Osteoblast (primary cell): ENCODE results near the gene CDKN1A. TPM values are rescaled to one million over a fixed set of nuclear protein-coding genes. Genes with fewer than 3 reads are reported as not detected.

Source experiments
- DNase-seq: peaks from one replicate; pipeline ENCODE4 v3.0.0; 2011; ENCODE audit warnings: low spot score, mixed read lengths; ENCODE audit not compliant: insufficient read length; ENCODE audit errors: missing footprints
- H2AFZ ChIP-seq: 2 replicates; pipeline ENCODE4 v1.6.0; 2011; ENCODE audit warnings: mild to moderate bottlenecking, low read length
- H3K27ac ChIP-seq: 2 replicates; pipeline ENCODE4 v1.5.1; 2011; ENCODE audit warnings: mild to moderate bottlenecking, low read depth, low read length, moderate library complexity
- H3K27me3 ChIP-seq: 2 replicates; pipeline ENCODE4 v1.6.0; 2012; ENCODE audit warnings: mild to moderate bottlenecking, control low read depth, inconsistent platforms, low read length, moderate library complexity; ENCODE audit not compliant: insufficient read depth
- H3K36me3 ChIP-seq: 2 replicates; pipeline ENCODE4 v1.5.1; 2011; ENCODE audit warnings: mild to moderate bottlenecking, low read length, control low read depth, moderate library complexity; ENCODE audit not compliant: insufficient read depth
- H3K4me1 ChIP-seq: 2 replicates; pipeline ENCODE4 v1.5.1; 2011; ENCODE audit warnings: mild to moderate bottlenecking, low read length, control low read depth, moderate library complexity; ENCODE audit not compliant: insufficient read depth
- H3K4me2 ChIP-seq: 2 replicates; pipeline ENCODE4 v1.6.0; 2011; ENCODE audit warnings: mild to moderate bottlenecking, low read length; ENCODE audit not compliant: insufficient read depth
- H3K4me3 ChIP-seq: fragments of 200-600 bp; sonication (generic); 3 replicates; pipeline ENCODE4 v1.5.1; 2012; ENCODE audit warnings: mild to moderate bottlenecking, low read length, inconsistent platforms; ENCODE audit not compliant: insufficient read depth
- H3K79me2 ChIP-seq: 2 replicates; pipeline ENCODE4 v1.6.0; 2012; ENCODE audit warnings: mild to moderate bottlenecking, low read length, control low read depth, inconsistent platforms; ENCODE audit not compliant: insufficient read depth
- H3K9me3 ChIP-seq: 2 replicates; pipeline ENCODE4 v1.5.1; 2011; ENCODE audit warnings: low read depth, low read length, control low read depth
- H4K20me1 ChIP-seq: 2 replicates; pipeline ENCODE4 v1.6.0; 2012; ENCODE audit warnings: mild to moderate bottlenecking, low read length, control low read depth; ENCODE audit not compliant: insufficient read depth
- total RNA-seq: library from RNA; depleted of rRNA; stranded (reverse); fragments of >200 nt; gene quantifications from 2 replicates; pipeline ENCODE4 v1.2.3, GENCODE V29; 2012
- TF ChIP-seq, protein P1 (sequence below): IDR thresholded peaks from 2 replicates; pipeline ENCODE4 v1.5.1; 2011; ENCODE audit warnings: mild to moderate bottlenecking, low read depth, low read length, moderate library complexity; ENCODE audit errors: extremely low read depth

The CDKN1A gene
- total RNA-seq, 1 donor: 461 TPM

DNA sequence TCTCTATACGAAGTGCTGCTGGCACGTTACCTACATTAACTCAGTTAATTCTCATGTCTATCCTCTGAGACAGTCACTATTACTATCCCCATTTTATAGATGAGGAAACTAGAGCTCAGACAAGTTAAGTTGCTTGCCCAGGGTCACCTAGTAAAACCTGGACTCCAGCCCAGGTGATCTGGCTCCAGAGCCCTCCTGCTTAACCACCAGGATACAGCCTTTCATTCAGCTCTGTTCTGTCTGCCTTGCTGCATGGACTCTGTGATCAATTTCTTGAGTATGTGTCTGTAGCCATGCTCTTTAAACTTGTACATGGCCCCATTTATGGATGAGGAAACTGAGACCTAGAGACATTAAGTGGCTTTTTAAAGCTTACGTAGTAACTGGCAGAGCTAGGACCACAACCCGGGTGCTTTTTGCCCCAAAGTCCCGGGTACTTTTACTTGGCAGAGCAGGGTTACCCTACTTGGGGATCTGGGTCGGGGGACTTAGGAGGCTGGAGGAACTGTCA is 4.7 kb downstream of the CDKN1A start:
- Histone ChIP-seq H3K27me3 (no peaks in the 10 kb centered on the region), H3K4me1 (peaks cover 21% of the 10 kb centered on the region), H3K36me3 (peaks cover 71% of the 10 kb centered on the region), H3K9me3 (no peaks in the 10 kb centered on the region), H3K27ac (no peak overlapping the region), H3K79me2 (peaks cover 60% of the 10 kb centered on the region), H3K4me2 (peak overlapping the region; percentile 1), H2AFZ (no peak overlapping the region), H3K4me3 (peak overlapping the region; percentile 27), H4K20me1 (peaks cover 78% of the 10 kb centered on the region)
- DNase-seq: peak; percentile 23
- TF ChIP-seq, protein P1, sequence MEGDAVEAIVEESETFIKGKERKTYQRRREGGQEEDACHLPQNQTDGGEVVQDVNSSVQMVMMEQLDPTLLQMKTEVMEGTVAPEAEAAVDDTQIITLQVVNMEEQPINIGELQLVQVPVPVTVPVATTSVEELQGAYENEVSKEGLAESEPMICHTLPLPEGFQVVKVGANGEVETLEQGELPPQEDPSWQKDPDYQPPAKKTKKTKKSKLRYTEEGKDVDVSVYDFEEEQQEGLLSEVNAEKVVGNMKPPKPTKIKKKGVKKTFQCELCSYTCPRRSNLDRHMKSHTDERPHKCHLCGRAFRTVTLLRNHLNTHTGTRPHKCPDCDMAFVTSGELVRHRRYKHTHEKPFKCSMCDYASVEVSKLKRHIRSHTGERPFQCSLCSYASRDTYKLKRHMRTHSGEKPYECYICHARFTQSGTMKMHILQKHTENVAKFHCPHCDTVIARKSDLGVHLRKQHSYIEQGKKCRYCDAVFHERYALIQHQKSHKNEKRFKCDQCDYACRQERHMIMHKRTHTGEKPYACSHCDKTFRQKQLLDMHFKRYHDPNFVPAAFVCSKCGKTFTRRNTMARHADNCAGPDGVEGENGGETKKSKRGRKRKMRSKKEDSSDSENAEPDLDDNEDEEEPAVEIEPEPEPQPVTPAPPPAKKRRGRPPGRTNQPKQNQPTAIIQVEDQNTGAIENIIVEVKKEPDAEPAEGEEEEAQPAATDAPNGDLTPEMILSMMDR: no peak

DNA sequence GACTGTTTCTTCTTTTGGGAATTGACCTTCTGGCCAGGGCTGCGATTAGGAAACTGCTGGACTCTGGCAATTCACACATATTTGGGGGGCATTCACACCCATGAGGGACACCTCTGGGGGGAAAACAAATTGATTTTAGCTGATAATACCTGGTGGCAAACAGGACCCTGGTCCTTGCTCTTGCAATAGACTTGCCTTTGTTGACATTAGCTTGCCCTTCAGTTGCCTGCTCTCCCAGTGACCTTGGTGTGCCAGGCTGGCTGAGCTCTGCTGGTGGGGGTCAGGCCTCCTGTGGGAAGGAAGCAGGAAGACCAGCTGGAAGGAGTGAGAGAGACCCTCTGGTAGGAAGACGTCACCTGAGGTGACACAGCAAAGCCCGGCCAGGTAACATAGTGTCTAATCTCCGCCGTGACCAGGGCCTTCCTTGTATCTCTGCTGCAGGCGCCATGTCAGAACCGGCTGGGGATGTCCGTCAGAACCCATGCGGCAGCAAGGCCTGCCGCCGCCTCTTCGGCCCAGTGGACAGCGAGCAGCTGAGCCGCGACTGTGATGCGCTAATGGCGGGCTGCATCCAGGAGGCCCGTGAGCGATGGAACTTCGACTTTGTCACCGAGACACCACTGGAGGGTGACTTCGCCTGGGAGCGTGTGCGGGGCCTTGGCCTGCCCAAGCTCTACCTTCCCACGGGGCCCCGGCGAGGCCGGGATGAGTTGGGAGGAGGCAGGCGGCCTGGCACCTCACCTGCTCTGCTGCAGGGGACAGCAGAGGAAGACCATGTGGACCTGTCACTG is 5.3 kb downstream of the CDKN1A start:
- no peak overlapping the region for H3K4me2 ChIP-seq
- H3K79me2 ChIP-seq: peaks cover 57% of the 10 kb centered on the region
- TF ChIP-seq, protein P1: no peak
- peak overlapping the region; percentile 29 for H3K4me3 ChIP-seq
- peaks cover 71% of the 10 kb centered on the region for H3K36me3 ChIP-seq
- H4K20me1 ChIP-seq: peaks cover 75% of the 10 kb centered on the region
- H3K4me1 ChIP-seq: peaks cover 19% of the 10 kb centered on the region
- no peak overlapping the region for H2AFZ ChIP-seq
- DNase-seq: no peak
- H3K27ac ChIP-seq: no peak overlapping the region
- no peaks in the 10 kb centered on the region for H3K9me3 ChIP-seq
- H3K27me3 ChIP-seq: no peaks in the 10 kb centered on the region

DNA sequence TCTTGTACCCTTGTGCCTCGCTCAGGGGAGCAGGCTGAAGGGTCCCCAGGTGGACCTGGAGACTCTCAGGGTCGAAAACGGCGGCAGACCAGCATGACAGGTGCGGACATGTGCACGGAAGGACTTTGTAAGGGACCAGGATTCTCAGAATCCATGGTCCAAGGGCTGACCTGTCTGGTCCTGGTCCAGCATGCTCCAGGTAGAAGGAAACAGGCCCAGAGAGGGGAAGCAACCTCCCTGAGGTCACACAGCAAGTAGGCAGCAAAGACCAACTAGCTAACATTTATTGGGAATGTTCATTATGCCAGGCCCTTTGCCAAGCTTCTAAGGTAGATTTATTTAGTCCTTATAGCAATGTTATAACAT is 5.9 kb downstream of the CDKN1A start:
- Histone ChIP-seq H3K4me3 (no peak overlapping the region), H3K79me2 (peaks cover 51% of the 10 kb centered on the region), H3K36me3 (peaks cover 71% of the 10 kb centered on the region), H3K4me1 (peaks cover 19% of the 10 kb centered on the region), H3K27ac (no peak overlapping the region), H4K20me1 (peaks cover 70% of the 10 kb centered on the region), H2AFZ (no peak overlapping the region), H3K9me3 (no peaks in the 10 kb centered on the region), H3K4me2 (no peak overlapping the region), H3K27me3 (no peaks in the 10 kb centered on the region)
- TF ChIP-seq, protein P1: no peak
- no peak for DNase-seq

DNA sequence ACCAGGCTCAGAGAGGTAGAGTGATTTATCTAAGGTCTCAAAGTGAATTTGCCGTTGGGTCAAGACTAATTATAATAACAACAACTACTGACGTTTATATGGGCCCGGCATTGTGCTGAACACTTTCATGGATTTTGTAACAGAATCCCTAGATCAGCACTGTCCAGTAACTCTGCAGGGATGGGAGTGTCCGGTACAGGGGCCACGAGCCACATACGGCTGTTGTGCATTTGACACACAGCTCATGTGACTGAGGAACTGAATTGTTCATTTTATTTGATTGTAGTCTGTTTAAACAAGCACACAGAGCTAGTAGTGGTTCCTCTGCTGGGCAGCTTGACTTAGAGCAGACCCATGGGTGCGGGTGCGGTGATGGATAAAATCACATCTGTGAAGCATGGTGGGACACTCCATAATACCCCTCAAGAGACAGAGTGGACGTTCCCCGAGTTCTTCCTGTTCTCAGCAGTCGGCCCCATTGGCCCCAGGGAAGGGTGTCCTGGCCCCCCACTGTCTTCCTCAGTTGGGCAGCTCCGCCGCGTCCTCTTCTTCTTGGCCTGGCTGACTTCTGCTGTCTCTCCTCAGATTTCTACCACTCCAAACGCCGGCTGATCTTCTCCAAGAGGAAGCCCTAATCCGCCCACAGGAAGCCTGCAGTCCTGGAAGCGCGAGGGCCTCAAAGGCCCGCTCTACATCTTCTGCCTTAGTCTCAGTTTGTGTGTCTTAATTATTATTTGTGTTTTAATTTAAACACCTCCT is 6.8 kb downstream of the CDKN1A start:
- Histone ChIP-seq H3K36me3 (peaks cover 71% of the 10 kb centered on the region), H3K27me3 (no peaks in the 10 kb centered on the region), H4K20me1 (peaks cover 64% of the 10 kb centered on the region), H3K79me2 (peaks cover 44% of the 10 kb centered on the region), H3K4me1 (peaks cover 19% of the 10 kb centered on the region), H3K4me2 (no peak overlapping the region), H3K4me3 (no peak overlapping the region), H3K9me3 (no peaks in the 10 kb centered on the region), H2AFZ (no peak overlapping the region), H3K27ac (no peak overlapping the region)
- no peak for DNase-seq
- TF ChIP-seq, protein P1: no peak
